Ishikawa (cell line): ENCODE data around the gene THRB.

Experiments used
- CEBPB ChIP-seq: IDR thresholded peaks from 2 replicates; pipeline ENCODE4 v1.6.1; 2012
- CREB1 ChIP-seq: IDR thresholded peaks from 2 replicates; pipeline ENCODE4 v1.6.1; 2012; ENCODE audit warnings: low read depth
- EGR1 ChIP-seq: IDR thresholded peaks from 2 replicates; pipeline ENCODE4 v1.6.1; 2012
- EP300 ChIP-seq: IDR thresholded peaks from 2 replicates; pipeline ENCODE4 v1.6.1; 2012; ENCODE audit warnings: borderline replicate concordance
- FOXM1 ChIP-seq: IDR thresholded peaks from 2 replicates; pipeline ENCODE4 v1.6.1; 2012; ENCODE audit warnings: low read depth, borderline replicate concordance
- TAF1 ChIP-seq: IDR thresholded peaks from 2 replicates; pipeline ENCODE4 v1.6.1; 2012; ENCODE audit warnings: low read depth, mild to moderate bottlenecking
- YY1 ChIP-seq: IDR thresholded peaks from 2 replicates; pipeline ENCODE4 v1.6.1; 2012; ENCODE audit warnings: low read depth
- TF ChIP-seq, protein P1 (sequence below): IDR thresholded peaks from 2 replicates; pipeline ENCODE4 v1.6.1; 2012
- TF ChIP-seq, protein P2 (sequence below): IDR thresholded peaks from 2 replicates; pipeline ENCODE4 v1.6.1; 2012; ENCODE audit warnings: low read depth, mild to moderate bottlenecking

DNA sequence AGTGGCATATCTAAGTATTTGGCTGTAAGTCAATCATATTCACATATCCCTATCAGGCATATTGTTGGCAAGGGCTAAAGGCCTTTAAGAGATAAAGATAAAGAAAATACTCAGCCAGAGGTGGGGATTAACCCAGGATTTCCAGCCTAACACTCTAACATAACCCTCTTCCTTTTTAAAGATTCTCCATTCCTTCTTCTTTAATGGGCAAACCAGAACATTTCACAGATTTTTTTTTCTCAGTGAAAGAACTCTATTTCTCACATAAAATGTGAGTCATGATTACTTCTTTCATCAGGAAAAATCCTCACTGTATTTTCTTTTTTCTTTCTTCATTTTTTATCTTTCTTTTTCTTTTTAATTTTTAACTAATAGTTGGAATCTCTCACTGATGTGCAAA is 349.2 kb downstream of the THRB start:
- TF ChIP-seq EP300 = no peak
- TF ChIP-seq, protein P1, sequence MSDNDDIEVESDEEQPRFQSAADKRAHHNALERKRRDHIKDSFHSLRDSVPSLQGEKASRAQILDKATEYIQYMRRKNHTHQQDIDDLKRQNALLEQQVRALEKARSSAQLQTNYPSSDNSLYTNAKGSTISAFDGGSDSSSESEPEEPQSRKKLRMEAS = no peak
- TF ChIP-seq EGR1 = no peak
- TF ChIP-seq YY1 = no peak
- TF ChIP-seq FOXM1 = no peak
- TF ChIP-seq CEBPB = no peak
- TF ChIP-seq, protein P2, sequence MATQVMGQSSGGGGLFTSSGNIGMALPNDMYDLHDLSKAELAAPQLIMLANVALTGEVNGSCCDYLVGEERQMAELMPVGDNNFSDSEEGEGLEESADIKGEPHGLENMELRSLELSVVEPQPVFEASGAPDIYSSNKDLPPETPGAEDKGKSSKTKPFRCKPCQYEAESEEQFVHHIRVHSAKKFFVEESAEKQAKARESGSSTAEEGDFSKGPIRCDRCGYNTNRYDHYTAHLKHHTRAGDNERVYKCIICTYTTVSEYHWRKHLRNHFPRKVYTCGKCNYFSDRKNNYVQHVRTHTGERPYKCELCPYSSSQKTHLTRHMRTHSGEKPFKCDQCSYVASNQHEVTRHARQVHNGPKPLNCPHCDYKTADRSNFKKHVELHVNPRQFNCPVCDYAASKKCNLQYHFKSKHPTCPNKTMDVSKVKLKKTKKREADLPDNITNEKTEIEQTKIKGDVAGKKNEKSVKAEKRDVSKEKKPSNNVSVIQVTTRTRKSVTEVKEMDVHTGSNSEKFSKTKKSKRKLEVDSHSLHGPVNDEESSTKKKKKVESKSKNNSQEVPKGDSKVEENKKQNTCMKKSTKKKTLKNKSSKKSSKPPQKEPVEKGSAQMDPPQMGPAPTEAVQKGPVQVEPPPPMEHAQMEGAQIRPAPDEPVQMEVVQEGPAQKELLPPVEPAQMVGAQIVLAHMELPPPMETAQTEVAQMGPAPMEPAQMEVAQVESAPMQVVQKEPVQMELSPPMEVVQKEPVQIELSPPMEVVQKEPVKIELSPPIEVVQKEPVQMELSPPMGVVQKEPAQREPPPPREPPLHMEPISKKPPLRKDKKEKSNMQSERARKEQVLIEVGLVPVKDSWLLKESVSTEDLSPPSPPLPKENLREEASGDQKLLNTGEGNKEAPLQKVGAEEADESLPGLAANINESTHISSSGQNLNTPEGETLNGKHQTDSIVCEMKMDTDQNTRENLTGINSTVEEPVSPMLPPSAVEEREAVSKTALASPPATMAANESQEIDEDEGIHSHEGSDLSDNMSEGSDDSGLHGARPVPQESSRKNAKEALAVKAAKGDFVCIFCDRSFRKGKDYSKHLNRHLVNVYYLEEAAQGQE = no peak
- no peak for TF ChIP-seq CREB1
- no peak for TF ChIP-seq TAF1
